H1 (cell line): Measurements from ENCODE around the gene PRDM2. TPM values are rescaled to one million over a fixed set of nuclear protein-coding genes. Genes with fewer than 3 reads are reported as not detected.

ENCODE experiments used
- CTCF ChIA-PET: fragments of 300-600 bp; sonication (Branson Sonifier 250); formaldehyde crosslinking; loops from one replicate; lab custom pipeline; 2021; ENCODE audit not compliant: partially characterized antibody; lab: Charles Lee
- POLR2A ChIA-PET: fragments of 300-600 bp; sonication (Branson Sonifier 250); formaldehyde crosslinking; loops from one replicate; lab custom pipeline; 2021; ENCODE audit warnings: inconsistent platforms; ENCODE audit not compliant: partially characterized antibody; lab: Charles Lee
- DNase-seq, 2 experiments: peaks; one replicate each; pipeline versions ENCODE4 v3.0.0 to v3.0.0-alpha.2; 2010 to 2022; ENCODE audit warnings: low spot score in 2 of 2, low read depth in 1 of 2, mixed read lengths in 1 of 2
- FAIRE-seq: peaks from 2 replicates; lab custom pipeline; 2011; peaks lifted over from hg19 to GRCh38; lab: Jason Lieb, UNC
- H2AFZ ChIP-seq: 2 replicates; pipeline ENCODE4 v1.8.1; 2012; ENCODE audit warnings: low read length, inconsistent platforms
- H2AK5ac ChIP-seq: 2 replicates; pipeline ENCODE4 v1.6.1; 2013; ENCODE audit warnings: low read depth, low read length
- H2BK120ac ChIP-seq: replicated peaks from 2 replicates; pipeline ENCODE3; 2013; ENCODE audit warnings: low read depth, low read length, inconsistent platforms
- H2BK12ac ChIP-seq: 2 replicates; pipeline ENCODE4 v1.6.1; 2013; ENCODE audit warnings: low read depth, low read length
- H2BK15ac ChIP-seq: 2 replicates; pipeline ENCODE4 v1.6.1; 2013; ENCODE audit warnings: low read length
- H2BK20ac ChIP-seq: 2 replicates; pipeline ENCODE4 v1.6.1; 2013; ENCODE audit warnings: low read length
- H2BK5ac ChIP-seq: 2 replicates; pipeline ENCODE4 v1.6.1; 2013; ENCODE audit warnings: low read depth, low read length
- H3K14ac ChIP-seq: 2 replicates; pipeline ENCODE4 v1.6.1; 2013; ENCODE audit warnings: inconsistent platforms; ENCODE audit not compliant: insufficient read length
- H3K18ac ChIP-seq: 2 replicates; pipeline ENCODE4 v1.6.1; 2013; ENCODE audit warnings: low read length; ENCODE audit errors: extremely low read depth
- H3K23ac ChIP-seq: 2 replicates; pipeline ENCODE4 v1.6.1; 2013; ENCODE audit warnings: inconsistent platforms; ENCODE audit not compliant: insufficient read length
- H3K23me2 ChIP-seq: 2 replicates; pipeline ENCODE4 v1.6.1; 2013; ENCODE audit warnings: low read depth, low read length
- H3K27ac ChIP-seq: 2 replicates; pipeline ENCODE4 v1.6.1; 2011; ENCODE audit warnings: low read depth, low read length, inconsistent platforms
- H3K27me3 ChIP-seq, 4 experiments: replicated peaks in 1 of 4; 1 replicate in 1 of 4; 2 replicates in 3 of 4; pipeline versions ENCODE4 v1.6.1 to v1.8.1; 2011 to 2013; ENCODE audit warnings: low read length in 3 of 4, mild to moderate bottlenecking in 3 of 4, inconsistent platforms in 2 of 4, mixed read lengths in 2 of 4, moderate library complexity in 1 of 4; ENCODE audit not compliant: control insufficient read depth in 3 of 4, insufficient read depth in 3 of 4; ENCODE audit errors: extremely low read depth in 1 of 4
- H3K36me3 ChIP-seq, 4 experiments: 2 replicates each; pipeline versions ENCODE4 v1.6.1 to v1.8.1; 2011 to 2013; ENCODE audit warnings: mild to moderate bottlenecking in 4 of 4, low read length in 3 of 4, moderate library complexity in 2 of 4, control low read depth in 1 of 4, inconsistent platforms in 1 of 4; ENCODE audit not compliant: insufficient read depth in 4 of 4, control insufficient read depth in 2 of 4
- H3K4ac ChIP-seq: replicated peaks from 2 replicates; pipeline ENCODE3; 2013; ENCODE audit warnings: low read length, low read depth, mixed read lengths, inconsistent platforms; ENCODE audit not compliant: insufficient read length
- H3K4me1 ChIP-seq, 4 experiments: replicated peaks in 1 of 4; 1 replicate in 1 of 4; 2 replicates in 3 of 4; pipeline versions ENCODE4 v1.6.1 to v1.8.1; 2011 to 2013; ENCODE audit warnings: low read length in 3 of 4, inconsistent platforms in 2 of 4, mixed read lengths in 1 of 4; ENCODE audit not compliant: insufficient read depth in 4 of 4, control insufficient read depth in 3 of 4
- H3K4me2 ChIP-seq, 2 experiments: 2 replicates each; pipeline versions ENCODE4 v1.6.1 to v1.8.1; 2011 to 2013; ENCODE audit warnings: low read depth in 2 of 2, low read length in 2 of 2, control low read depth in 1 of 2, inconsistent platforms in 1 of 2, mild to moderate bottlenecking in 1 of 2; ENCODE audit not compliant: insufficient read depth in 1 of 2
- H3K4me3 ChIP-seq, 4 experiments: fragments of 200-600, 300-600 bp in 1 of 4; sonication (generic), shearing (Covaris generic), sonication (Bioruptor Twin) in 1 of 4; 2 replicates each; pipeline versions ENCODE4 v1.5.1 to v1.8.1; 2011 to 2016; ENCODE audit warnings: low read length in 4 of 4, low read depth in 3 of 4, control low read depth in 2 of 4, inconsistent platforms in 2 of 4, mild to moderate bottlenecking in 2 of 4, mixed read lengths in 1 of 4, moderate library complexity in 1 of 4; ENCODE audit not compliant: insufficient read depth in 2 of 4; ENCODE audit errors: extremely low read depth in 1 of 4
- H3K56ac ChIP-seq: replicated peaks from 2 replicates; pipeline ENCODE3; 2013; ENCODE audit warnings: low read depth, mild to moderate bottlenecking, mixed read lengths, low read length, inconsistent platforms; ENCODE audit not compliant: insufficient read length
- H3K79me1 ChIP-seq: 2 replicates; pipeline ENCODE4 v1.6.1; 2013; ENCODE audit warnings: low read depth, low read length, control low read depth
- H3K79me2 ChIP-seq, 2 experiments: 2 replicates each; pipeline versions ENCODE4 v1.6.1 to v1.8.1; 2012 to 2013; ENCODE audit warnings: low read length in 2 of 2, mild to moderate bottlenecking in 2 of 2, inconsistent platforms in 1 of 2; ENCODE audit not compliant: insufficient read depth in 2 of 2, control insufficient read depth in 1 of 2
- H3K9ac ChIP-seq, 4 experiments: replicated peaks in 1 of 4; 1 replicate in 1 of 4; 2 replicates in 3 of 4; pipeline versions ENCODE4 v1.6.1 to v1.8.1; 2011 to 2013; ENCODE audit warnings: low read depth in 3 of 4, low read length in 3 of 4, control low read depth in 2 of 4, mild to moderate bottlenecking in 2 of 4, moderate library complexity in 2 of 4, inconsistent platforms in 1 of 4; ENCODE audit errors: extremely low read depth in 1 of 4
- H3K9me3 ChIP-seq, 2 experiments: 2 replicates each; pipeline versions ENCODE4 v1.6.1 to v1.8.1; 2012 to 2013; ENCODE audit warnings: mild to moderate bottlenecking in 2 of 2, moderate library complexity in 2 of 2, control low read depth in 1 of 2, inconsistent platforms in 1 of 2, low read depth in 1 of 2, low read length in 1 of 2, mixed read lengths in 1 of 2; ENCODE audit not compliant: insufficient read depth in 2 of 2
- H4K20me1 ChIP-seq, 2 experiments: replicated peaks in 1 of 2; 2 replicates each; pipeline versions ENCODE3 to v1.8.1; 2011 to 2013; ENCODE audit warnings: inconsistent platforms in 2 of 2, low read length in 2 of 2, mild to moderate bottlenecking in 1 of 2; ENCODE audit not compliant: insufficient read depth in 2 of 2, control insufficient read depth in 1 of 2
- H4K5ac ChIP-seq: 2 replicates; pipeline ENCODE4 v1.6.1; 2013; ENCODE audit warnings: low read length, low read depth, mixed read lengths, inconsistent platforms; ENCODE audit not compliant: insufficient read length
- H4K8ac ChIP-seq: 2 replicates; pipeline ENCODE4 v1.8.0; 2013; ENCODE audit warnings: mild to moderate bottlenecking, moderate library complexity, low read length, inconsistent platforms; ENCODE audit not compliant: insufficient read depth; ENCODE audit errors: extremely low read depth
- H4K91ac ChIP-seq: replicated peaks from 2 replicates; pipeline ENCODE3; 2013; ENCODE audit warnings: low read length, mixed read lengths, inconsistent platforms; ENCODE audit not compliant: insufficient read length
- BCL11A ChIP-seq, 2 experiments: IDR thresholded peaks; one replicate each; pipeline ENCODE4 v1.6.1; 2011; ENCODE audit warnings: low read depth in 2 of 2, low read length in 2 of 2, mild to moderate bottlenecking in 2 of 2
- CBX5 ChIP-seq: fragments of 300-800, 300-1000 bp; sonication (generic); IDR thresholded peaks from 2 replicates; pipeline ENCODE4 v1.7.1; 2016; ENCODE audit warnings: antibody characterized with exemption, low read length, low read depth
- CEBPB ChIP-seq: IDR thresholded peaks from 2 replicates; pipeline ENCODE4 v1.6.1; 2012; ENCODE audit warnings: low read depth, low read length
- CHD2 ChIP-seq: IDR thresholded peaks from 2 replicates; pipeline ENCODE4 v1.6.1; 2012; ENCODE audit warnings: low read length, improper control_type of control experiment
- EGR1 ChIP-seq: IDR thresholded peaks from 2 replicates; pipeline ENCODE4 v1.6.1; 2011; ENCODE audit warnings: low read depth, low read length, borderline replicate concordance
- EP300 ChIP-seq, 2 experiments: IDR thresholded peaks; 1 replicate in 1 of 2; 2 replicates in 1 of 2; pipeline ENCODE4 v1.6.1; 2011 to 2012; ENCODE audit warnings: low read depth in 2 of 2, low read length in 2 of 2, mild to moderate bottlenecking in 2 of 2, borderline replicate concordance in 1 of 2, inconsistent platforms in 1 of 2, moderate library complexity in 1 of 2
- EZH2 ChIP-seq: fragments of 200-600 bp; sonication (generic); IDR thresholded peaks from 2 replicates; pipeline ENCODE4 v1.7.1; 2012; ENCODE audit warnings: low read depth, mild to moderate bottlenecking, moderate library complexity, low read length, inconsistent platforms; ENCODE audit not compliant: severe bottlenecking
- HDAC6 ChIP-seq: IDR thresholded peaks from one replicate; pipeline ENCODE4 v1.7.1; 2012; ENCODE audit warnings: low read depth, mild to moderate bottlenecking, inconsistent platforms, low read length, moderate library complexity
- RFX5 ChIP-seq: IDR thresholded peaks from 2 replicates; pipeline ENCODE4 v1.6.1; 2011; ENCODE audit warnings: low read depth, low read length, improper control_type of control experiment, borderline replicate concordance
- SIRT6 ChIP-seq: IDR thresholded peaks from one replicate; pipeline ENCODE4 v1.7.1; 2012; ENCODE audit warnings: low read length, inconsistent platforms
- SRF ChIP-seq: IDR thresholded peaks from 2 replicates; pipeline ENCODE4 v1.6.1; 2011; ENCODE audit warnings: mild to moderate bottlenecking, low read depth, low read length, moderate library complexity
- TEAD4 ChIP-seq: IDR thresholded peaks from 2 replicates; pipeline ENCODE4 v1.6.1; 2012; ENCODE audit warnings: low read depth, low read length, inconsistent platforms, mixed read lengths
- WGBS, 2 experiments: shearing (Covaris generic) in 1 of 2; methylation state at CpG; one replicate each; pipeline versions ENCODE4 v1.1.6 to v1.1.7; 2013 to 2015; ENCODE audit warnings: low lambda C conversion rate in 2 of 2, mixed read lengths in 2 of 2, inconsistent platforms in 1 of 2, low coverage in 1 of 2, missing lambda C conversion rate in 1 of 2; ENCODE audit not compliant: insufficient replicate concordance in 2 of 2, insufficient coverage in 1 of 2, insufficient read length in 1 of 2; ENCODE audit errors: extremely low coverage in 1 of 2, missing lambda C conversion rate in 1 of 2; 5-methylcytosine and 5-hydroxymethylcytosine counted together
- polyA plus RNA-seq, 7 experiments: library from polyadenylated mRNA; depleted of rRNA in 3 of 7; stranded (reverse) in 5 of 7; unstranded in 2 of 7; fragments of >200 nt in 5 of 7; fragments of 200-250 nt in 2 of 7; gene quantifications; 1 replicate in 5 of 7; 2 replicates in 1 of 7; 4 replicates in 1 of 7; pipeline versions ENCODE4 v1.2.1 to v1.2.3, GENCODE V29; 2011 to 2013; ENCODE audit warnings: missing spikeins in 2 of 7, mixed read lengths in 2 of 7
- total RNA-seq: library from RNA; stranded (reverse); fragmentation: NEBNext Ultra II Directional; extraction: Animal tissue kit (Norgen Biotek cat#: 25700); gene quantifications from 2 replicates; pipeline ENCODE4 v1.2.1, GENCODE V29; 2021

PRDM2 gene
- total and polyA plus RNA-seq, 2 of the 8 experiments (the other 6 are each of a cell fraction or from before 2014, with no cell fraction given): 5.8 to 21.2 TPM

DNA sequence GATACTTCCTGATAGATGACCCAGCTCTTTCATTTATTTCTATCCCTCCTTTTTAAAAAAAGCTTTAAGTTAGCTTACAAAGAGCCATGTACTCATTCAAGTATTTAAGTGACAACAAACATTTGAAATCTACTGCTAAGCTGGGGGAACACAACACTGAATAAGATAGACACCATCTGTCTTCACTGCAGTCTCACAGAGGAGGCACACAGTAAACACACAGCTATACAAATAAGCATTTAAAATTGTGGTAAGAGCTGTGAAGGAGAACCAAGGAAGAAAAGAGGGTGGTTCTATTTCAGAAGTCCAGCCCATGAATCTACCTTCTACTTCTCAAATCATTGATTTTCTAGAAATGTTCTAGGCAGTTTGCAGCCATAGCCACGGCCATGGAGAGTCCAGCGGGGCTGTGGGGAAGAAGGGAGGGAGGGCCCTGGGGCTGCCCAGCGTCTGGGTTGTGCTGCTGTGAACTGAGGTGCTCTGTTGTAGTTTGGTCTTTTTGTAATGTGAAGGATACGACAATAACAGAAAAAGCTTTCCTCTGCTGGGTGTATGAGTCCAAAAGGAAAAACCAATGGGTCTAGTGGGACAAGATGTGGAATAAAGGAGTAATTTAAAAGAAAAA lies 28.2 kb downstream of the PRDM2 start:
- no peak overlapping the region for H2AFZ ChIP-seq
- no peaks in the 10 kb centered on the region for H3K79me1 ChIP-seq
- no peak overlapping the region for H3K9ac ChIP-seq
- H3K14ac ChIP-seq: no peak overlapping the region
- peaks cover 31 to 39% of the 10 kb centered on the region in 2 experiments for H4K20me1 ChIP-seq
- H3K56ac ChIP-seq: no peak overlapping the region
- no peaks in the 10 kb centered on the region for H3K36me3 ChIP-seq
- no peak for DNase-seq
- ChIA-PET CTCF (interaction anchor here (1.0 to 1.2 kb wide), 5 partner anchors 9 to 99 kb away, joined by 3 read pairs; no protein-coding TSS in a partner anchor), POLR2A (no interaction called here)
- H2BK12ac ChIP-seq: no peak overlapping the region
- H2BK15ac ChIP-seq: no peak overlapping the region
- H4K8ac ChIP-seq: no peak overlapping the region
- H3K4me2 ChIP-seq: no peak overlapping the region
- H2BK20ac ChIP-seq: no peak overlapping the region
- H4K91ac ChIP-seq: no peak overlapping the region
- FAIRE-seq: no peak
- H2BK120ac ChIP-seq: no peak overlapping the region
- H3K4me1 ChIP-seq: peaks cover 0 to 8% (median under 1%) of the 10 kb centered on the region in 4 experiments; a peak in 1 of 7 replicates
- no peak overlapping the region for H3K4me3 ChIP-seq
- H3K27ac ChIP-seq: no peak overlapping the region
- H2AK5ac ChIP-seq: no peak overlapping the region
- peaks cover 14 to 38% (median 26%) of the 10 kb centered on the region in 4 experiments for H3K27me3 ChIP-seq
- no peak overlapping the region for H3K18ac ChIP-seq
- H2BK5ac ChIP-seq: no peak overlapping the region
- H3K79me2 ChIP-seq: peaks cover 0 to 3% of the 10 kb centered on the region in 2 experiments; a peak in 1 of 4 replicates
- no peaks in the 10 kb centered on the region for H3K23me2 ChIP-seq
- H3K4ac ChIP-seq: no peak overlapping the region
- no peak overlapping the region for H4K5ac ChIP-seq
- H3K9me3 ChIP-seq: no peaks in the 10 kb centered on the region
- WGBS, 2 experiments: 65% methylated on average over 3 of the region's 4 CpGs; no CpG with 5 or more reads in 1 of the 2 experiments
- TF ChIP-seq EP300 (IDR thresholded peaks at IDR 0.05; ENCODE audit: borderline replicate concordance in 1 of 2, low read depth in 2 of 2, low read length in 2 of 2): no peak
- no peak for TF ChIP-seq EGR1
- TF ChIP-seq CHD2: no peak
- TF ChIP-seq CEBPB: no peak
- TF ChIP-seq TEAD4: no peak
- TF ChIP-seq EZH2: no peak
- no peak for TF ChIP-seq SIRT6
- no peak for TF ChIP-seq HDAC6
- TF ChIP-seq SRF: no peak
- TF ChIP-seq BCL11A (IDR thresholded peaks at IDR 0.05; ENCODE audit: low read depth in 2 of 2, low read length in 2 of 2): no peak
- no peak for TF ChIP-seq RFX5
- no peak for TF ChIP-seq CBX5
- no peak overlapping the region for H3K23ac ChIP-seq
